HEK293 (cell line): Measurements from ENCODE around the gene CEP89.
"Not testable (repeated sequence)": the region's sequence is repeated elsewhere in the genome, so short reads cannot be mapped to it uniquely, and the experiment has no call there.

Experiments used
- CTCF ChIA-PET: fragments of 350-600 bp; formaldehyde crosslinking; extraction: SDS; loops from one replicate; lab custom pipeline; 2021; ENCODE audit warnings: antibody characterized with exemption; lab: Yijun Ruan, JAX
- POLR2A ChIA-PET: fragments of 300-600 bp; formaldehyde crosslinking; extraction: SDS; loops from one replicate; lab custom pipeline; 2020; ENCODE audit warnings: antibody characterized with exemption, inconsistent platforms; lab: Yijun Ruan, JAX
- H3K27ac ChIP-seq: fragments of 200-500 bp; sonication (Bioruptor generic); 2 replicates; pipeline ENCODE4 v1.5.1; 2014; ENCODE audit warnings: low read depth, low read length, control low read depth, inconsistent platforms; ENCODE audit errors: extremely low read depth
- H3K36me3 ChIP-seq, 2 experiments: fragments of 200-500 bp in 1 of 2; sonication (Bioruptor generic) in 1 of 2; 1 replicate in 1 of 2; 2 replicates in 1 of 2; pipeline ENCODE4 v1.5.1; 2014 to 2017; ENCODE audit warnings: inconsistent platforms in 2 of 2, low read length in 2 of 2; ENCODE audit not compliant: control insufficient read depth in 2 of 2, insufficient read depth in 1 of 2
- H3K4me1 ChIP-seq: fragments of 200-500 bp; sonication (Bioruptor generic); 2 replicates; pipeline ENCODE4 v1.5.1; 2014; ENCODE audit warnings: mild to moderate bottlenecking, low read length, inconsistent platforms; ENCODE audit not compliant: control insufficient read depth, insufficient read depth
- H3K4me3 ChIP-seq: 2 replicates; pipeline ENCODE4 v1.5.1; 2011; ENCODE audit warnings: low read depth, mild to moderate bottlenecking, control low read depth, low read length, moderate library complexity
- H3K9me3 ChIP-seq: fragments of 200-500 bp; sonication (Bioruptor generic); 2 replicates; pipeline ENCODE4 v1.5.1; 2014; ENCODE audit warnings: low read depth, low read length, inconsistent platforms; ENCODE audit not compliant: control insufficient read depth, insufficient read depth
- KLF8 ChIP-seq: fragments of 450-650 bp; formaldehyde crosslinking; IDR thresholded peaks from 2 replicates; pipeline ENCODE4 v1.5.1; 2016; ENCODE audit warnings: missing biosample characterization, missing genetic modification characterization
- MEIS1 ChIP-seq: sonication (generic); formaldehyde crosslinking; IDR thresholded peaks from 2 replicates; pipeline ENCODE4 v1.8.1; 2022; ENCODE audit warnings: missing genetic modification reagents, mild to moderate bottlenecking, borderline replicate concordance
- MYNN ChIP-seq: fragments of 450-650 bp; formaldehyde crosslinking; IDR thresholded peaks from 2 replicates; pipeline ENCODE4 v1.5.1; 2016; ENCODE audit warnings: missing biosample characterization, missing genetic modification characterization, borderline replicate concordance
- PRDM4 ChIP-seq: fragments of 450-650 bp; formaldehyde crosslinking; IDR thresholded peaks from 2 replicates; pipeline ENCODE4 v1.5.1; 2017; ENCODE audit warnings: missing biosample characterization, missing genetic modification characterization
- REST ChIP-seq: fragments of 450-650 bp; formaldehyde crosslinking; IDR thresholded peaks from 2 replicates; pipeline ENCODE4 v1.5.1; 2016; ENCODE audit warnings: missing biosample characterization, missing genetic modification characterization
- ZNF112 ChIP-seq: fragments of 450-650 bp; formaldehyde crosslinking; IDR thresholded peaks from 2 replicates; pipeline ENCODE4 v1.5.0; 2017; ENCODE audit warnings: missing biosample characterization, missing genetic modification characterization
- ZNF121 ChIP-seq: fragments of 450-650 bp; formaldehyde crosslinking; IDR thresholded peaks from 2 replicates; pipeline ENCODE4 v1.5.1; 2016; ENCODE audit warnings: missing biosample characterization, missing genetic modification characterization
- ZNF157 ChIP-seq: fragments of 450-650 bp; formaldehyde crosslinking; IDR thresholded peaks from 2 replicates; pipeline ENCODE4 v1.5.1; 2016; ENCODE audit warnings: missing biosample characterization, missing genetic modification characterization
- ZNF221 ChIP-seq: fragments of 450-650 bp; formaldehyde crosslinking; IDR thresholded peaks from 2 replicates; pipeline ENCODE4 v1.5.1; 2017; ENCODE audit warnings: missing biosample characterization, missing genetic modification characterization, borderline replicate concordance
- ZNF266 ChIP-seq: fragments of 450-650 bp; formaldehyde crosslinking; IDR thresholded peaks from 2 replicates; pipeline ENCODE4 v1.5.1; 2016; ENCODE audit warnings: missing biosample characterization, missing genetic modification characterization, low read depth
- ZNF302 ChIP-seq: fragments of 450-650 bp; formaldehyde crosslinking; IDR thresholded peaks from 2 replicates; pipeline ENCODE4 v1.5.1; 2016; ENCODE audit warnings: missing biosample characterization, missing genetic modification characterization, low read depth
- ZNF350 ChIP-seq: fragments of 450-650 bp; formaldehyde crosslinking; IDR thresholded peaks from 2 replicates; pipeline ENCODE4 v1.5.0; 2017; ENCODE audit warnings: missing biosample characterization, mild to moderate bottlenecking, missing genetic modification characterization
- ZNF664 ChIP-seq: fragments of 450-650 bp; formaldehyde crosslinking; IDR thresholded peaks from 2 replicates; pipeline ENCODE4 v1.5.1; 2016; ENCODE audit warnings: missing biosample characterization, missing genetic modification characterization
- ZNF830 ChIP-seq: fragments of 450-650 bp; IDR thresholded peaks from 2 replicates; pipeline ENCODE4 v1.5.0; 2018; ENCODE audit warnings: missing biosample characterization, missing genetic modification characterization, low read depth, mild to moderate bottlenecking, moderate library complexity
- ZSCAN16 ChIP-seq: fragments of 450-650 bp; formaldehyde crosslinking; IDR thresholded peaks from 2 replicates; pipeline ENCODE4 v1.5.1; 2016; ENCODE audit warnings: missing biosample characterization, missing genetic modification characterization
- ZSCAN23 ChIP-seq: fragments of 450-650 bp; formaldehyde crosslinking; IDR thresholded peaks from 2 replicates; pipeline ENCODE4 v1.5.1; 2016; ENCODE audit warnings: missing biosample characterization, missing genetic modification characterization
- ZSCAN4 ChIP-seq: fragments of 450-650 bp; formaldehyde crosslinking; IDR thresholded peaks from 2 replicates; pipeline ENCODE4 v1.5.1; 2017; ENCODE audit warnings: missing biosample characterization, missing genetic modification characterization
- ZXDB ChIP-seq: fragments of 450-650 bp; formaldehyde crosslinking; IDR thresholded peaks from 2 replicates; pipeline ENCODE4 v1.5.1; 2016; ENCODE audit warnings: missing biosample characterization, missing genetic modification characterization
- TF ChIP-seq, protein P1 (sequence below): fragments of 450-650 bp; formaldehyde crosslinking; optimal IDR thresholded peaks from 2 replicates; pipeline ENCODE3; 2016; ENCODE audit warnings: missing biosample characterization, mild to moderate bottlenecking, missing genetic modification characterization
- TF ChIP-seq, protein P2 (sequence below): fragments of 450-650 bp; formaldehyde crosslinking; IDR thresholded peaks from 2 replicates; pipeline ENCODE4 v1.5.1; 2016; ENCODE audit warnings: missing biosample characterization, missing genetic modification characterization
- TF ChIP-seq, protein P3 (sequence below): fragments of 450-650 bp; formaldehyde crosslinking; IDR thresholded peaks from 2 replicates; pipeline ENCODE4 v1.5.1; 2016; ENCODE audit warnings: missing biosample characterization, missing genetic modification characterization

CEP89 gene

DNA sequence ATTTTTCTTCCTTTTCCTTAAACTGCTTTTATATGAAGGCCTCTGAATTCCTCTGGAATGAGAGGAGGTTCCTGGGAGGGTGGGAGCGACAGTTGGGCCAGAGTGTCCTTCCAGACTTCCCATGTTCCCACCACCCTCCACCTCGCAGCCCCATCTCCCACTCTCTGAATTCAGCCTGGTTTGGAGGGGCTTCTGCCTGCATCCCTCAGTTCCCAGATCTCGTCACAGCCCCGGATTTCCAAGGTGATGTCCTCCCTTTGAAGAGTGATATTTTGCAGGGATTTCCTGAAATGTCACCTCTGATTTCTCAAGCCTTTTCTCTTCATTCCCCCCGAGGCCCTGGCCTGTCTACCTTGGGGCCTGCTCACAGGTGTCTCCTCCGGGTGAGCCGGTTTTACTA is 85.5 kb downstream of the CEP89 start (continued):
- no peak for TF ChIP-seq REST
- TF ChIP-seq, protein P1, sequence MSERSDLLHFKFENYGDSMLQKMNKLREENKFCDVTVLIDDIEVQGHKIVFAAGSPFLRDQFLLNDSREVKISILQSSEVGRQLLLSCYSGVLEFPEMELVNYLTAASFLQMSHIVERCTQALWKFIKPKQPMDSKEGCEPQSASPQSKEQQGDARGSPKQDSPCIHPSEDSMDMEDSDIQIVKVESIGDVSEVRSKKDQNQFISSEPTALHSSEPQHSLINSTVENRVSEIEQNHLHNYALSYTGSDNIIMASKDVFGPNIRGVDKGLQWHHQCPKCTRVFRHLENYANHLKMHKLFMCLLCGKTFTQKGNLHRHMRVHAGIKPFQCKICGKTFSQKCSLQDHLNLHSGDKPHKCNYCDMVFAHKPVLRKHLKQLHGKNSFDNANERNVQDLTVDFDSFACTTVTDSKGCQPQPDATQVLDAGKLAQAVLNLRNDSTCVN: no peak

GRCh38 chr19:32885255-32885654 is 86.5 kb downstream of the CEP89 start:
- TF ChIP-seq ZNF121 (tag by site-specific recombination): peak; percentile 96
- peak; percentile 68; the same call in 1 of the 2 replicates for TF ChIP-seq ZSCAN16 (tag by site-specific recombination)
- TF ChIP-seq, all 188 proteins: peak for 2; not testable (repeated sequence) for 186
- H3K9me3 ChIP-seq, H3K4me3 ChIP-seq, H3K4me1 ChIP-seq, H3K27ac ChIP-seq: not testable (repeated sequence)
- ChIA-PET POLR2A (interaction anchor here (1.4 kb wide), 1 partner anchor 19 kb away, joined by 3 read pairs; no protein-coding TSS in a partner anchor), CTCF (interaction anchor here (0.6 to 0.7 kb wide), 3 partner anchors 135 to 1729 kb away, joined by 3 read pairs; no protein-coding TSS in a partner anchor)
- peaks cover 3 to 23% of the 10 kb centered on the region in 2 experiments; a peak in 2 of 3 replicates for H3K36me3 ChIP-seq

- CTCF ChIA-PET: interaction anchor here (0.7 kb wide), 1 partner anchor 19 kb away, joined by 3 read pairs; no protein-coding TSS in a partner anchor
These were observed 90.0 kb downstream of the CEP89 start for GRCh38 chr19:32881766-32882165.

More at GRCh38 chr19:32881766-32882165, 90.0 kb downstream of the CEP89 start:
- Histone ChIP-seq H3K9me3 (no peaks in the 10 kb centered on the region), H3K36me3 (peaks cover 5 to 25% of the 10 kb centered on the region in 2 experiments; a peak in 2 of 3 replicates), H3K4me3 (no peak overlapping the region), H3K27ac (no peak overlapping the region), H3K4me1 (peaks cover 8% of the 10 kb centered on the region)
- POLR2A ChIA-PET: no interaction called here
- no peak for TF ChIP-seq ZNF121 (tag by site-specific recombination)
- TF ChIP-seq, protein P2, sequence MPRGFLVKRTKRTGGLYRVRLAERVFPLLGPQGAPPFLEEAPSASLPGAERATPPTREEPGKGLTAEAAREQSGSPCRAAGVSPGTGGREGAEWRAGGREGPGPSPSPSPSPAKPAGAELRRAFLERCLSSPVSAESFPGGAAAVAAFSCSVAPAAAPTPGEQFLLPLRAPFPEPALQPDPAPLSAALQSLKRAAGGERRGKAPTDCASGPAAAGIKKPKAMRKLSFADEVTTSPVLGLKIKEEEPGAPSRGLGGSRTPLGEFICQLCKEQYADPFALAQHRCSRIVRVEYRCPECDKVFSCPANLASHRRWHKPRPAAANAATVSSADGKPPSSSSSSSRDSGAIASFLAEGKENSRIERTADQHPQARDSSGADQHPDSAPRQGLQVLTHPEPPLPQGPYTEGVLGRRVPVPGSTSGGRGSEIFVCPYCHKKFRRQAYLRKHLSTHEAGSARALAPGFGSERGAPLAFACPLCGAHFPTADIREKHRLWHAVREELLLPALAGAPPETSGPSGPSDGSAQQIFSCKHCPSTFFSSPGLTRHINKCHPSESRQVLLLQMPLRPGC (tag by site-specific recombination): no peak
- no peak for TF ChIP-seq ZNF302 (tag by site-specific recombination)
- TF ChIP-seq ZNF350 (tag by site-specific recombination): no peak
- TF ChIP-seq ZNF157 (tag by site-specific recombination): no peak
- TF ChIP-seq ZNF112 (tag by site-specific recombination): no peak
- no peak for TF ChIP-seq ZNF266 (tag by site-specific recombination)
- TF ChIP-seq ZNF664 (tag by site-specific recombination): no peak
- TF ChIP-seq, protein P3, sequence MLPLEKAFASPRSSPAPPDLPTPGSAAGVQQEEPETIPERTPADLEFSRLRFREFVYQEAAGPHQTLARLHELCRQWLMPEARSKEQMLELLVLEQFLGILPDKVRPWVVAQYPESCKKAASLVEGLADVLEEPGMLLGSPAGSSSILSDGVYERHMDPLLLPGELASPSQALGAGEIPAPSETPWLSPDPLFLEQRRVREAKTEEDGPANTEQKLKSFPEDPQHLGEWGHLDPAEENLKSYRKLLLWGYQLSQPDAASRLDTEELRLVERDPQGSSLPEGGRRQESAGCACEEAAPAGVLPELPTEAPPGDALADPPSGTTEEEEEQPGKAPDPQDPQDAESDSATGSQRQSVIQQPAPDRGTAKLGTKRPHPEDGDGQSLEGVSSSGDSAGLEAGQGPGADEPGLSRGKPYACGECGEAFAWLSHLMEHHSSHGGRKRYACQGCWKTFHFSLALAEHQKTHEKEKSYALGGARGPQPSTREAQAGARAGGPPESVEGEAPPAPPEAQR (tag by site-specific recombination): no peak
- TF ChIP-seq MYNN (tag by site-specific recombination): no peak
- no peak for TF ChIP-seq PRDM4 (tag by site-specific recombination)
- no peak for TF ChIP-seq ZNF830 (tag by site-specific recombination)
- TF ChIP-seq ZSCAN23 (tag by site-specific recombination): no peak
- TF ChIP-seq ZNF221: no peak
- TF ChIP-seq ZXDB (tag by site-specific recombination): no peak
- no peak for TF ChIP-seq MEIS1 (CRISPR knock-in tag)
- TF ChIP-seq ZSCAN4: no peak
- TF ChIP-seq KLF8: no peak
